Mucosa of rectum (tissue), 2 donors: ENCODE measurements around the gene MEX3C.

Source experiments
- H3K27ac ChIP-seq, 2 donors: one replicate each; pipeline ENCODE4 v1.7.0; 2013; ENCODE audit warnings: inconsistent platforms in 2 of 2, low read depth in 2 of 2, low read length in 2 of 2
- H3K27me3 ChIP-seq, 2 donors: one replicate each; pipeline ENCODE4 v1.7.0; 2013; ENCODE audit warnings: low read length in 2 of 2; ENCODE audit not compliant: control insufficient read depth in 2 of 2, insufficient read depth in 2 of 2
- H3K36me3 ChIP-seq, 2 donors: one replicate each; pipeline ENCODE4 v1.7.0; 2013; ENCODE audit warnings: low read length in 2 of 2; ENCODE audit not compliant: control insufficient read depth in 2 of 2, insufficient read depth in 2 of 2
- H3K4me1 ChIP-seq, 2 donors: one replicate each; pipeline ENCODE4 v1.7.0; 2013; ENCODE audit warnings: low read length in 2 of 2, mild to moderate bottlenecking in 1 of 2; ENCODE audit not compliant: control insufficient read depth in 2 of 2, insufficient read depth in 2 of 2
- H3K4me3 ChIP-seq, 2 donors: one replicate each; pipeline ENCODE4 v1.7.0; 2013; ENCODE audit warnings: low read length in 2 of 2
- H3K9ac ChIP-seq, 2 donors: one replicate each; pipeline ENCODE4 v1.7.0; 2013; ENCODE audit warnings: low read length in 2 of 2, low read depth in 1 of 2, mild to moderate bottlenecking in 1 of 2
- H3K9me3 ChIP-seq, 2 donors: one replicate each; pipeline ENCODE4 v1.7.0; 2013; ENCODE audit warnings: low read length in 2 of 2; ENCODE audit not compliant: control insufficient read depth in 2 of 2
- donor health status: healthy.
- donor health status: Normal muscosa, but diverticular disease.

Gene MEX3C

GRCh38 chr18:51192026-51192425 is 5.5 kb downstream of the MEX3C start:
- Histone ChIP-seq H3K9me3 (no peaks in the 10 kb centered on the region), H3K36me3 (no peaks in the 10 kb centered on the region), H3K4me3 (no peak overlapping the region), H3K9ac (no peak overlapping the region), H3K27me3 (no peaks in the 10 kb centered on the region), H3K4me1 (peaks cover 4 to 9% of the 10 kb centered on the region in 2 donors), H3K27ac (no peak overlapping the region)

- H3K36me3 ChIP-seq, result no peaks in the 10 kb centered on the region
- H3K27me3 ChIP-seq, result no peaks in the 10 kb centered on the region
- H3K4me3 ChIP-seq, result no peak overlapping the region
- peaks cover 4 to 9% of the 10 kb centered on the region in 2 donors for H3K4me1 ChIP-seq
- no peak overlapping the region for H3K9ac ChIP-seq
- no peaks in the 10 kb centered on the region for H3K9me3 ChIP-seq
- H3K27ac ChIP-seq, result no peak overlapping the region
These were observed 6.3 kb downstream of the MEX3C start for GRCh38 chr18:51191128-51191717.

- no peaks in the 10 kb centered on the region for H3K9me3 ChIP-seq
- H3K27me3 ChIP-seq, result no peaks in the 10 kb centered on the region
- peaks cover 0 to 1% of the 10 kb centered on the region in 2 donors for H3K36me3 ChIP-seq
- no peak overlapping the region for H3K9ac ChIP-seq
- no peak overlapping the region for H3K27ac ChIP-seq
- peaks cover 4 to 9% of the 10 kb centered on the region in 2 donors for H3K4me1 ChIP-seq
- no peak overlapping the region for H3K4me3 ChIP-seq
These were observed 7.5 kb downstream of the MEX3C start for GRCh38 chr18:51190000-51190399.

- Histone ChIP-seq H3K9ac (no peak overlapping the region), H3K27ac (no peak overlapping the region), H3K9me3 (no peaks in the 10 kb centered on the region), H3K4me1 (peaks cover 0 to 2% of the 10 kb centered on the region in 2 donors), H3K4me3 (no peak overlapping the region), H3K36me3 (peaks cover 0 to 2% of the 10 kb centered on the region in 2 donors), H3K27me3 (no peaks in the 10 kb centered on the region)
These were observed 9.3 kb downstream of the MEX3C start for GRCh38 chr18:51188024-51188701.

- no peak overlapping the region for H3K4me3 ChIP-seq
- H3K9ac ChIP-seq, result no peak overlapping the region
- H3K36me3 ChIP-seq, result peaks cover 0 to 2% of the 10 kb centered on the region in 2 donors
- H3K4me1 ChIP-seq, result no peaks in the 10 kb centered on the region
- no peaks in the 10 kb centered on the region for H3K27me3 ChIP-seq
- no peaks in the 10 kb centered on the region for H3K9me3 ChIP-seq
- no peak overlapping the region for H3K27ac ChIP-seq
These were observed 12.4 kb downstream of the MEX3C start for GRCh38 chr18:51185075-51185474.

- Histone ChIP-seq H3K9me3 (no peaks in the 10 kb centered on the region), H3K4me3 (no peak overlapping the region), H3K27me3 (no peaks in the 10 kb centered on the region), H3K27ac (no peak overlapping the region), H3K36me3 (peaks cover 0 to 2% of the 10 kb centered on the region in 2 donors), H3K4me1 (no peaks in the 10 kb centered on the region), H3K9ac (no peak overlapping the region)
These were observed 13.4 kb downstream of the MEX3C start for GRCh38 chr18:51184091-51184457.

GRCh38 chr18:51183372-51184090 is 13.9 kb downstream of the MEX3C start:
- no peak overlapping the region for H3K9ac ChIP-seq
- H3K4me1 ChIP-seq, result no peaks in the 10 kb centered on the region
- no peaks in the 10 kb centered on the region for H3K9me3 ChIP-seq
- no peak overlapping the region for H3K4me3 ChIP-seq
- H3K27me3 ChIP-seq, result no peaks in the 10 kb centered on the region
- peaks cover 0 to 2% of the 10 kb centered on the region in 2 donors for H3K36me3 ChIP-seq
- no peak overlapping the region for H3K27ac ChIP-seq

GRCh38 chr18:51182824-51183223 is 14.7 kb downstream of the MEX3C start:
- Histone ChIP-seq H3K27me3 (no peaks in the 10 kb centered on the region), H3K9ac (no peak overlapping the region), H3K27ac (no peak overlapping the region), H3K9me3 (no peaks in the 10 kb centered on the region), H3K4me1 (no peaks in the 10 kb centered on the region), H3K36me3 (peaks cover 0 to 2% of the 10 kb centered on the region in 2 donors), H3K4me3 (no peak overlapping the region)

- Histone ChIP-seq H3K27ac (no peak overlapping the region), H3K9ac (no peak overlapping the region), H3K4me3 (no peak overlapping the region), H3K4me1 (no peaks in the 10 kb centered on the region), H3K9me3 (no peaks in the 10 kb centered on the region), H3K36me3 (peaks cover 6 to 8% of the 10 kb centered on the region in 2 donors), H3K27me3 (no peaks in the 10 kb centered on the region)
These were observed 25.7 kb downstream of the MEX3C start for GRCh38 chr18:51171625-51172259.

GRCh38 chr18:51171223-51171622 is 26.3 kb downstream of the MEX3C start:
- Histone ChIP-seq H3K9ac (no peak overlapping the region), H3K9me3 (no peaks in the 10 kb centered on the region), H3K4me1 (no peaks in the 10 kb centered on the region), H3K27ac (no peak overlapping the region), H3K27me3 (no peaks in the 10 kb centered on the region), H3K36me3 (peaks cover under 1 to 2% of the 10 kb centered on the region in 2 donors), H3K4me3 (no peak overlapping the region)
